Keratinocyte (primary cell): ENCODE data around the gene DNAH11. TPM values are rescaled to one million over a fixed set of nuclear protein-coding genes. Genes with fewer than 3 reads are reported as not detected.

Experiments used
- DNase-seq: peaks from one replicate; pipeline ENCODE4 v3.0.0-alpha.2; 2011; ENCODE audit warnings: low read depth, missing footprints, low spot score
- FAIRE-seq: peaks from 2 replicates; lab custom pipeline; 2011; peaks lifted over from hg19 to GRCh38; lab: Jason Lieb, UNC
- H2AFZ ChIP-seq: 2 replicates; pipeline ENCODE4 v1.6.0; 2012; ENCODE audit warnings: low read length, control low read depth, inconsistent platforms; ENCODE audit not compliant: control insufficient read depth
- H3K27ac ChIP-seq: 2 replicates; pipeline ENCODE4 v1.5.1; 2011; ENCODE audit warnings: low read length; ENCODE audit not compliant: control insufficient read depth, insufficient read depth
- H3K27me3 ChIP-seq: 3 replicates; pipeline ENCODE4 v1.6.0; 2011; ENCODE audit warnings: low read length; ENCODE audit not compliant: control insufficient read depth, insufficient read depth; ENCODE audit errors: extremely low read depth
- H3K36me3 ChIP-seq, 2 experiments: 2 replicates in 1 of 2; 3 replicates in 1 of 2; pipeline ENCODE4 v1.5.1; 2011; ENCODE audit warnings: low read length in 2 of 2, mild to moderate bottlenecking in 1 of 2; ENCODE audit not compliant: control insufficient read depth in 2 of 2, insufficient read depth in 2 of 2; ENCODE audit errors: extremely low read depth in 1 of 2
- H3K4me1 ChIP-seq: 3 replicates; pipeline ENCODE4 v1.5.1; 2011; ENCODE audit warnings: low read length; ENCODE audit not compliant: control insufficient read depth, insufficient read depth; ENCODE audit errors: extremely low read depth
- H3K4me2 ChIP-seq: 3 replicates; pipeline ENCODE4 v1.6.0; 2011; ENCODE audit warnings: low read depth, low read length; ENCODE audit not compliant: control insufficient read depth, insufficient read depth; ENCODE audit errors: extremely low read depth
- H3K4me3 ChIP-seq, 3 experiments: fragments of 200-600 bp in 1 of 3; sonication (generic) in 1 of 3; 2 replicates in 2 of 3; 3 replicates in 1 of 3; pipeline ENCODE4 v1.5.1; 2011 to 2016; ENCODE audit warnings: low read length in 3 of 3, mild to moderate bottlenecking in 3 of 3, control low read depth in 2 of 3, inconsistent platforms in 1 of 3, low read depth in 1 of 3, mixed read lengths in 1 of 3, mixed run types in 1 of 3, moderate library complexity in 1 of 3; ENCODE audit not compliant: control insufficient read depth in 2 of 3, insufficient read depth in 2 of 3; ENCODE audit errors: extremely low read depth in 1 of 3
- H3K79me2 ChIP-seq: 2 replicates; pipeline ENCODE4 v1.6.0; 2012; ENCODE audit warnings: low read length; ENCODE audit not compliant: control insufficient read depth, insufficient read depth
- H3K9ac ChIP-seq: 3 replicates; pipeline ENCODE4 v1.6.0; 2011; ENCODE audit warnings: low read length; ENCODE audit not compliant: control insufficient read depth, insufficient read depth; ENCODE audit errors: extremely low read depth
- H3K9me1 ChIP-seq: 3 replicates; pipeline ENCODE4 v1.6.0; 2011; ENCODE audit warnings: low read length; ENCODE audit not compliant: control insufficient read depth, insufficient read depth; ENCODE audit errors: extremely low read depth
- H3K9me3 ChIP-seq: 2 replicates; pipeline ENCODE4 v1.5.1; 2012; ENCODE audit warnings: low read depth, low read length; ENCODE audit not compliant: control insufficient read depth
- H4K20me1 ChIP-seq: 3 replicates; pipeline ENCODE4 v1.6.0; 2011; ENCODE audit warnings: low read length; ENCODE audit not compliant: control insufficient read depth, insufficient read depth; ENCODE audit errors: extremely low read depth
- EZH2 ChIP-seq: IDR thresholded peaks from one replicate; pipeline ENCODE4 v1.6.1; 2012; ENCODE audit warnings: inconsistent platforms, mild to moderate bottlenecking, low read length, moderate library complexity
- dilution Hi-C: fragments of 300-500 bp; cut with MboI; formaldehyde crosslinking; loops from one replicate; pipeline ENCODE4 v1.7.0; 2020; ENCODE audit warnings: low sequenced_read_pairs; ENCODE audit not compliant: extremely low pct_ligation_motif_present
- polyA plus RNA-seq, 5 experiments: library from polyadenylated mRNA; depleted of rRNA in 3 of 5; stranded (reverse) in 3 of 5; stranded (forward) in 1 of 5; unstranded in 1 of 5; fragments of >200 nt; gene quantifications; 1 replicate in 1 of 5; 2 replicates in 3 of 5; 3 replicates in 1 of 5; pipeline versions ENCODE4 v1.2.1 to v1.2.3, GENCODE V29; 2011 to 2012; ENCODE audit warnings: missing spikeins in 2 of 5, low read depth in 1 of 5, low replicate concordance in 1 of 5
- TF ChIP-seq, protein P1 (sequence below), 3 experiments: IDR thresholded peaks in 1 of 3; conservative IDR thresholded peaks in 1 of 3; optimal IDR thresholded peaks in 1 of 3; 2 replicates in 2 of 3; 3 replicates in 1 of 3; pipeline versions ENCODE3 to v1.5.1; 2011; ENCODE audit warnings: low read length in 3 of 3, mild to moderate bottlenecking in 3 of 3, moderate library complexity in 2 of 3, control low read depth in 1 of 3, inconsistent platforms in 1 of 3; ENCODE audit not compliant: insufficient read depth in 2 of 3; ENCODE audit errors: extremely low read depth in 1 of 3

The DNAH11 gene
- polyA plus RNA-seq, 1 donor (not counting 4 experiments of a cell fraction or from before 2014, with no cell fraction given), result 0.21 TPM

DNA sequence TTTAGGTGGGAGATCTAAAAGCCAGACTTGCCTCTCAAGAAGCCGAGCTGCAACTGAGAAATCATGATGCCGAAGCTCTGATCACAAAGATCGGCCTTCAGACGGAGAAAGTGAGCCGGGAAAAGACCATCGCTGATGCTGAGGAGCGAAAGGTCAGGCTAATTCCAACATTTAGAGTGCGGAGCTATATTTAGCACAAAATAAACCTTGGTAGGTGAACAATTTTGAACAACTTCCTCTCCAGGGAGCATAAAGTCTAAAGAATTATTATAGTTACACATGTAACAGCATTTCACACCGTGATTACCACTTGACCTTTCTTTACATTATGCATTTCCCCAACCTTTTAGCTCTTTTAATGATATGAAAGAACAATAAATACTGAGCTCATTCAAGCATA is 236.1 kb downstream of the DNAH11 start:
- Histone ChIP-seq H4K20me1 (no peaks in the 10 kb centered on the region), H3K4me2 (no peak overlapping the region), H2AFZ (no peak overlapping the region), H3K4me3 (no peak overlapping the region), H3K36me3 (no peaks in the 10 kb centered on the region), H3K27ac (no peak overlapping the region), H3K27me3 (no peaks in the 10 kb centered on the region), H3K79me2 (no peaks in the 10 kb centered on the region), H3K9ac (no peak overlapping the region), H3K4me1 (no peaks in the 10 kb centered on the region), H3K9me3 (no peaks in the 10 kb centered on the region), H3K9me1 (no peaks in the 10 kb centered on the region)
- no peak for DNase-seq
- no peak for FAIRE-seq
- TF ChIP-seq, protein P1, sequence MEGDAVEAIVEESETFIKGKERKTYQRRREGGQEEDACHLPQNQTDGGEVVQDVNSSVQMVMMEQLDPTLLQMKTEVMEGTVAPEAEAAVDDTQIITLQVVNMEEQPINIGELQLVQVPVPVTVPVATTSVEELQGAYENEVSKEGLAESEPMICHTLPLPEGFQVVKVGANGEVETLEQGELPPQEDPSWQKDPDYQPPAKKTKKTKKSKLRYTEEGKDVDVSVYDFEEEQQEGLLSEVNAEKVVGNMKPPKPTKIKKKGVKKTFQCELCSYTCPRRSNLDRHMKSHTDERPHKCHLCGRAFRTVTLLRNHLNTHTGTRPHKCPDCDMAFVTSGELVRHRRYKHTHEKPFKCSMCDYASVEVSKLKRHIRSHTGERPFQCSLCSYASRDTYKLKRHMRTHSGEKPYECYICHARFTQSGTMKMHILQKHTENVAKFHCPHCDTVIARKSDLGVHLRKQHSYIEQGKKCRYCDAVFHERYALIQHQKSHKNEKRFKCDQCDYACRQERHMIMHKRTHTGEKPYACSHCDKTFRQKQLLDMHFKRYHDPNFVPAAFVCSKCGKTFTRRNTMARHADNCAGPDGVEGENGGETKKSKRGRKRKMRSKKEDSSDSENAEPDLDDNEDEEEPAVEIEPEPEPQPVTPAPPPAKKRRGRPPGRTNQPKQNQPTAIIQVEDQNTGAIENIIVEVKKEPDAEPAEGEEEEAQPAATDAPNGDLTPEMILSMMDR (optimal IDR thresholded peaks at IDR 0.05 in 1 of 3, IDR thresholded peaks at IDR 0.05 in 1 of 3, conservative IDR thresholded peaks at IDR 0.05 in 1 of 3; ENCODE audit: extremely low read depth in 1 of 3, insufficient read depth in 2 of 3, low read length in 3 of 3), result no peak
- no peak for TF ChIP-seq EZH2
- dilution Hi-C loops, result no loop called here

DNA sequence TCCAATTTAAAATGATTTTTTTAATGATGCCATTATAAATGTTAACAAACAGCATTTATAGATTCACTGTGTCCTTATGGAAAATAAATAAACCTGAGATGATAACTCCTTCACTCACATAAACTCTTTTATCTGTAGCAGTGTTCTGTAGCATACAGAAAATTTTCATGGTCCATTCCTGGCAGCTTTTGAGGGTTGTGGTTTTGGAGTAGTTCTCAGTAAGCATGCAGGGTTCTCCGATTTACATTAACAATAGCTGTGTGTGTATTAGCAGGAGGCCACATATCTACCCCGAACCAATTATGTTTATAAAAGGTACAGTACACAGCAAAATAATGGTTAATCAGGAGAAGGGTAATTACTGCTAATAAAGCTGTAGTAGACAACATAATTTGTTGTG is 240.2 kb downstream of the DNAH11 start:
- Histone ChIP-seq H3K9me3 (no peaks in the 10 kb centered on the region), H3K79me2 (no peaks in the 10 kb centered on the region), H3K27ac (no peak overlapping the region), H3K4me3 (no peak overlapping the region), H3K27me3 (peaks cover 4% of the 10 kb centered on the region), H3K9ac (no peak overlapping the region), H3K4me2 (no peak overlapping the region), H3K4me1 (no peaks in the 10 kb centered on the region), H4K20me1 (no peaks in the 10 kb centered on the region), H2AFZ (no peak overlapping the region), H3K36me3 (no peaks in the 10 kb centered on the region), H3K9me1 (peaks cover 3% of the 10 kb centered on the region)
- dilution Hi-C loops, result no loop called here
- no peak for DNase-seq
- FAIRE-seq, result no peak
- TF ChIP-seq, protein P1 (optimal IDR thresholded peaks at IDR 0.05 in 1 of 3, IDR thresholded peaks at IDR 0.05 in 1 of 3, conservative IDR thresholded peaks at IDR 0.05 in 1 of 3; ENCODE audit: extremely low read depth in 1 of 3, insufficient read depth in 2 of 3, low read length in 3 of 3), result no peak
- no peak for TF ChIP-seq EZH2
